Bronchial epithelial cell (primary cell): Measurements from ENCODE around the gene NT5C3B. TPM values are rescaled to one million over a fixed set of nuclear protein-coding genes. Genes with fewer than 3 reads are reported as not detected.

Source experiments
- DNase-seq: peaks from one replicate; pipeline ENCODE4 v3.0.0-alpha.2; 2010; ENCODE audit warnings: low read depth
- FAIRE-seq: peaks from 2 replicates; lab custom pipeline; 2011; peaks lifted over from hg19 to GRCh38; lab: Jason Lieb, UNC
- H3K27me3 ChIP-seq: 2 replicates; pipeline ENCODE4 v1.5.1; 2011; ENCODE audit warnings: low read length; ENCODE audit not compliant: control insufficient read depth, insufficient read depth
- H3K36me3 ChIP-seq: 2 replicates; pipeline ENCODE4 v1.5.1; 2011; ENCODE audit warnings: low read length; ENCODE audit not compliant: control insufficient read depth, insufficient read depth
- H3K4me3 ChIP-seq: 2 replicates; pipeline ENCODE4 v1.5.1; 2011; ENCODE audit warnings: mild to moderate bottlenecking, low read depth, low read length, control low read depth
- CTCF ChIP-seq: IDR thresholded peaks from 2 replicates; pipeline ENCODE4 v1.5.1; 2011; ENCODE audit warnings: mild to moderate bottlenecking, moderate library complexity, low read length, control low read depth, inconsistent platforms; ENCODE audit not compliant: insufficient read depth, severe bottlenecking
- total RNA-seq: library from RNA; depleted of rRNA; stranded (reverse); fragments of >200 nt; gene quantifications from 2 replicates; pipeline ENCODE4 v1.2.1, GENCODE V29; 2014

NT5C3B gene
- total RNA-seq, 1 donor from 2014 or later = 124 TPM

- Histone ChIP-seq H3K4me3 (peak overlapping the region; percentile 57), H3K27me3 (no peaks in the 10 kb centered on the region), H3K36me3 (peaks cover 10% of the 10 kb centered on the region)
- DNase-seq (no peak), FAIRE-seq (no peak)
- no peak for TF ChIP-seq CTCF
These were observed 25.1 kb downstream of the NT5C3B start for GRCh38 chr17:41810659-41811548.

GRCh38 chr17:41806685-41807445 is 29.2 kb downstream of the NT5C3B start:
- no peak for TF ChIP-seq CTCF
- DNase-seq (no peak), FAIRE-seq (no peak)
- no peaks in the 10 kb centered on the region for H3K27me3 ChIP-seq
- H3K36me3 ChIP-seq = peaks cover 11% of the 10 kb centered on the region
- no peak overlapping the region for H3K4me3 ChIP-seq

- Histone ChIP-seq H3K27me3 (no peaks in the 10 kb centered on the region), H3K36me3 (peaks cover 12% of the 10 kb centered on the region), H3K4me3 (no peak overlapping the region)
- TF ChIP-seq CTCF = no peak
- FAIRE-seq = no peak
- no peak for DNase-seq
These were observed 32.7 kb downstream of the NT5C3B start for GRCh38 chr17:41803049-41804020.

- TF ChIP-seq CTCF = peak; percentile 95
- Histone ChIP-seq H3K36me3 (peaks cover 6% of the 10 kb centered on the region), H3K27me3 (no peaks in the 10 kb centered on the region), H3K4me3 (peak overlapping the region; percentile 23)
- DNase-seq = peak; percentile 79
- FAIRE-seq = peak; percentile 79
These were observed 34.4 kb downstream of the NT5C3B start for GRCh38 chr17:41801374-41802271.
